H1 (cell line): ENCODE data around the gene PDXDC1. TPM values are rescaled to one million over a fixed set of nuclear protein-coding genes. Genes with fewer than 3 reads are reported as not detected.
"Not testable (repeated sequence)": the region's sequence is repeated elsewhere in the genome, so short reads cannot be mapped to it uniquely, and the experiment has no call there.

ENCODE experiments used
- CTCF ChIA-PET: fragments of 300-600 bp; sonication (Branson Sonifier 250); formaldehyde crosslinking; loops from one replicate; lab custom pipeline; 2021; ENCODE audit not compliant: partially characterized antibody; lab: Charles Lee
- POLR2A ChIA-PET: fragments of 300-600 bp; sonication (Branson Sonifier 250); formaldehyde crosslinking; loops from one replicate; lab custom pipeline; 2021; ENCODE audit warnings: inconsistent platforms; ENCODE audit not compliant: partially characterized antibody; lab: Charles Lee
- DNase-seq, 2 experiments: peaks; one replicate each; pipeline versions ENCODE4 v3.0.0 to v3.0.0-alpha.2; 2010 to 2022; ENCODE audit warnings: low spot score in 2 of 2, low read depth in 1 of 2, mixed read lengths in 1 of 2
- FAIRE-seq: peaks from 2 replicates; lab custom pipeline; 2011; peaks lifted over from hg19 to GRCh38; lab: Jason Lieb, UNC
- H2AFZ ChIP-seq: 2 replicates; pipeline ENCODE4 v1.8.1; 2012; ENCODE audit warnings: low read length, inconsistent platforms
- H2AK5ac ChIP-seq: 2 replicates; pipeline ENCODE4 v1.6.1; 2013; ENCODE audit warnings: low read depth, low read length
- H2BK120ac ChIP-seq: replicated peaks from 2 replicates; pipeline ENCODE3; 2013; ENCODE audit warnings: low read depth, low read length, inconsistent platforms
- H2BK12ac ChIP-seq: 2 replicates; pipeline ENCODE4 v1.6.1; 2013; ENCODE audit warnings: low read depth, low read length
- H2BK15ac ChIP-seq: 2 replicates; pipeline ENCODE4 v1.6.1; 2013; ENCODE audit warnings: low read length
- H2BK20ac ChIP-seq: 2 replicates; pipeline ENCODE4 v1.6.1; 2013; ENCODE audit warnings: low read length
- H2BK5ac ChIP-seq: 2 replicates; pipeline ENCODE4 v1.6.1; 2013; ENCODE audit warnings: low read depth, low read length
- H3K14ac ChIP-seq: 2 replicates; pipeline ENCODE4 v1.6.1; 2013; ENCODE audit warnings: inconsistent platforms; ENCODE audit not compliant: insufficient read length
- H3K18ac ChIP-seq: 2 replicates; pipeline ENCODE4 v1.6.1; 2013; ENCODE audit warnings: low read length; ENCODE audit errors: extremely low read depth
- H3K23ac ChIP-seq: 2 replicates; pipeline ENCODE4 v1.6.1; 2013; ENCODE audit warnings: inconsistent platforms; ENCODE audit not compliant: insufficient read length
- H3K23me2 ChIP-seq: 2 replicates; pipeline ENCODE4 v1.6.1; 2013; ENCODE audit warnings: low read depth, low read length
- H3K27ac ChIP-seq: 2 replicates; pipeline ENCODE4 v1.6.1; 2011; ENCODE audit warnings: low read depth, low read length, inconsistent platforms
- H3K27me3 ChIP-seq, 4 experiments: replicated peaks in 1 of 4; 1 replicate in 1 of 4; 2 replicates in 3 of 4; pipeline versions ENCODE4 v1.6.1 to v1.8.1; 2011 to 2013; ENCODE audit warnings: low read length in 3 of 4, mild to moderate bottlenecking in 3 of 4, inconsistent platforms in 2 of 4, mixed read lengths in 2 of 4, moderate library complexity in 1 of 4; ENCODE audit not compliant: control insufficient read depth in 3 of 4, insufficient read depth in 3 of 4; ENCODE audit errors: extremely low read depth in 1 of 4
- H3K36me3 ChIP-seq, 4 experiments: 2 replicates each; pipeline versions ENCODE4 v1.6.1 to v1.8.1; 2011 to 2013; ENCODE audit warnings: mild to moderate bottlenecking in 4 of 4, low read length in 3 of 4, moderate library complexity in 2 of 4, control low read depth in 1 of 4, inconsistent platforms in 1 of 4; ENCODE audit not compliant: insufficient read depth in 4 of 4, control insufficient read depth in 2 of 4
- H3K4ac ChIP-seq: replicated peaks from 2 replicates; pipeline ENCODE3; 2013; ENCODE audit warnings: low read length, low read depth, mixed read lengths, inconsistent platforms; ENCODE audit not compliant: insufficient read length
- H3K4me1 ChIP-seq, 4 experiments: replicated peaks in 1 of 4; 1 replicate in 1 of 4; 2 replicates in 3 of 4; pipeline versions ENCODE4 v1.6.1 to v1.8.1; 2011 to 2013; ENCODE audit warnings: low read length in 3 of 4, inconsistent platforms in 2 of 4, mixed read lengths in 1 of 4; ENCODE audit not compliant: insufficient read depth in 4 of 4, control insufficient read depth in 3 of 4
- H3K4me2 ChIP-seq, 2 experiments: 2 replicates each; pipeline versions ENCODE4 v1.6.1 to v1.8.1; 2011 to 2013; ENCODE audit warnings: low read depth in 2 of 2, low read length in 2 of 2, control low read depth in 1 of 2, inconsistent platforms in 1 of 2, mild to moderate bottlenecking in 1 of 2; ENCODE audit not compliant: insufficient read depth in 1 of 2
- H3K4me3 ChIP-seq, 4 experiments: fragments of 200-600, 300-600 bp in 1 of 4; sonication (generic), shearing (Covaris generic), sonication (Bioruptor Twin) in 1 of 4; 2 replicates each; pipeline versions ENCODE4 v1.5.1 to v1.8.1; 2011 to 2016; ENCODE audit warnings: low read length in 4 of 4, low read depth in 3 of 4, control low read depth in 2 of 4, inconsistent platforms in 2 of 4, mild to moderate bottlenecking in 2 of 4, mixed read lengths in 1 of 4, moderate library complexity in 1 of 4; ENCODE audit not compliant: insufficient read depth in 2 of 4; ENCODE audit errors: extremely low read depth in 1 of 4
- H3K56ac ChIP-seq: replicated peaks from 2 replicates; pipeline ENCODE3; 2013; ENCODE audit warnings: low read depth, mild to moderate bottlenecking, mixed read lengths, low read length, inconsistent platforms; ENCODE audit not compliant: insufficient read length
- H3K79me1 ChIP-seq: 2 replicates; pipeline ENCODE4 v1.6.1; 2013; ENCODE audit warnings: low read depth, low read length, control low read depth
- H3K79me2 ChIP-seq, 2 experiments: 2 replicates each; pipeline versions ENCODE4 v1.6.1 to v1.8.1; 2012 to 2013; ENCODE audit warnings: low read length in 2 of 2, mild to moderate bottlenecking in 2 of 2, inconsistent platforms in 1 of 2; ENCODE audit not compliant: insufficient read depth in 2 of 2, control insufficient read depth in 1 of 2
- H3K9ac ChIP-seq, 4 experiments: replicated peaks in 1 of 4; 1 replicate in 1 of 4; 2 replicates in 3 of 4; pipeline versions ENCODE4 v1.6.1 to v1.8.1; 2011 to 2013; ENCODE audit warnings: low read depth in 3 of 4, low read length in 3 of 4, control low read depth in 2 of 4, mild to moderate bottlenecking in 2 of 4, moderate library complexity in 2 of 4, inconsistent platforms in 1 of 4; ENCODE audit errors: extremely low read depth in 1 of 4
- H3K9me3 ChIP-seq, 2 experiments: 2 replicates each; pipeline versions ENCODE4 v1.6.1 to v1.8.1; 2012 to 2013; ENCODE audit warnings: mild to moderate bottlenecking in 2 of 2, moderate library complexity in 2 of 2, control low read depth in 1 of 2, inconsistent platforms in 1 of 2, low read depth in 1 of 2, low read length in 1 of 2, mixed read lengths in 1 of 2; ENCODE audit not compliant: insufficient read depth in 2 of 2
- H4K20me1 ChIP-seq, 2 experiments: replicated peaks in 1 of 2; 2 replicates each; pipeline versions ENCODE3 to v1.8.1; 2011 to 2013; ENCODE audit warnings: inconsistent platforms in 2 of 2, low read length in 2 of 2, mild to moderate bottlenecking in 1 of 2; ENCODE audit not compliant: insufficient read depth in 2 of 2, control insufficient read depth in 1 of 2
- H4K5ac ChIP-seq: 2 replicates; pipeline ENCODE4 v1.6.1; 2013; ENCODE audit warnings: low read length, low read depth, mixed read lengths, inconsistent platforms; ENCODE audit not compliant: insufficient read length
- H4K8ac ChIP-seq: 2 replicates; pipeline ENCODE4 v1.8.0; 2013; ENCODE audit warnings: mild to moderate bottlenecking, moderate library complexity, low read length, inconsistent platforms; ENCODE audit not compliant: insufficient read depth; ENCODE audit errors: extremely low read depth
- H4K91ac ChIP-seq: replicated peaks from 2 replicates; pipeline ENCODE3; 2013; ENCODE audit warnings: low read length, mixed read lengths, inconsistent platforms; ENCODE audit not compliant: insufficient read length
- WGBS, 2 experiments: shearing (Covaris generic) in 1 of 2; methylation state at CpG; one replicate each; pipeline versions ENCODE4 v1.1.6 to v1.1.7; 2013 to 2015; ENCODE audit warnings: low lambda C conversion rate in 2 of 2, mixed read lengths in 2 of 2, inconsistent platforms in 1 of 2, low coverage in 1 of 2, missing lambda C conversion rate in 1 of 2; ENCODE audit not compliant: insufficient replicate concordance in 2 of 2, insufficient coverage in 1 of 2, insufficient read length in 1 of 2; ENCODE audit errors: extremely low coverage in 1 of 2, missing lambda C conversion rate in 1 of 2; 5-methylcytosine and 5-hydroxymethylcytosine counted together
- polyA plus RNA-seq, 7 experiments: library from polyadenylated mRNA; depleted of rRNA in 3 of 7; stranded (reverse) in 5 of 7; unstranded in 2 of 7; fragments of >200 nt in 5 of 7; fragments of 200-250 nt in 2 of 7; gene quantifications; 1 replicate in 5 of 7; 2 replicates in 1 of 7; 4 replicates in 1 of 7; pipeline versions ENCODE4 v1.2.1 to v1.2.3, GENCODE V29; 2011 to 2013; ENCODE audit warnings: missing spikeins in 2 of 7, mixed read lengths in 2 of 7
- total RNA-seq: library from RNA; stranded (reverse); fragmentation: NEBNext Ultra II Directional; extraction: Animal tissue kit (Norgen Biotek cat#: 25700); gene quantifications from 2 replicates; pipeline ENCODE4 v1.2.1, GENCODE V29; 2021

PDXDC1 gene
- total and polyA plus RNA-seq, 2 of the 8 experiments (the other 6 are each of a cell fraction or from before 2014, with no cell fraction given) = 56.6 to 118 TPM

DNA sequence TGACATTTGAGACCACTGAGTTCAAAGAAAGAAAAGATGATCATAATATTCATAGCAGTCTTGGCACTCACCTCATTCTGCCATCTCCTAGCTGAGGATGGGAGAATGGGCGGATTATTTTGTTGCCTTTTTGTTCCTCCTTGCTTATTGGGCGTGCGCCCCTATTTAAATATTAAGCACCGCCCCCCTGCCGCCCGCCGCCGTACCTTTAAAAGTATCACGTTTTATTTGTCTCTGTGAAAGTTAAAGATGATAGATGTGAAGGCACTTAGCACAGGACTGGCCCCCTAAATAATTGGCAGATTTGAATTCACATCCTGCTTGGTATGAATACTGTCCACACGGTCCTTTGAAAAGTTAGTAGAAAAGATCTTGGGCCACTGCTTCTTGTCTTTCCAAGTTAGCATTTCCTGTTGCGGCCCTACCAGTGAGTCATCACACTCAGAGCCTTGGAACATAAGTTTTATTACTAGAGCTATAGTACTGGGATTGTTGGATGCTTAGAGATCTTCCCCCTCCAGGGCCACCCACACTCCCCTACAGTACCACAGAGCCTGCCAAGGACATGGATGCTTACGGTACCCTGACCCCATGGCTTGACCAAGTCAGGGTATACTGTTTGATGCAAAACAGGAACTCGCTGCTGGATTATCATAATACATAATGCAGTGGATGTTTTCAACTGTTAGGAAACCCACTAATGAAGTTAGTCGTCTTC is 50.6 kb downstream of the PDXDC1 start:
- H2BK15ac ChIP-seq, H2BK120ac ChIP-seq, H3K79me2 ChIP-seq, H2AFZ ChIP-seq, DNase-seq, H4K20me1 ChIP-seq, H2BK5ac ChIP-seq, H3K14ac ChIP-seq, H3K23ac ChIP-seq, H2BK20ac ChIP-seq, H3K79me1 ChIP-seq, FAIRE-seq, H2BK12ac ChIP-seq, H4K91ac ChIP-seq, H3K9me3 ChIP-seq, H3K27me3 ChIP-seq, H3K56ac ChIP-seq, H3K4me1 ChIP-seq, H3K4me2 ChIP-seq, H4K8ac ChIP-seq, H3K9ac ChIP-seq, H4K5ac ChIP-seq, H3K4ac ChIP-seq, H3K4me3 ChIP-seq, POLR2A ChIA-PET, H3K23me2 ChIP-seq, H2AK5ac ChIP-seq, H3K27ac ChIP-seq: not testable (repeated sequence)
- Histone ChIP-seq H3K18ac (peak overlapping the region; percentile 44; the same call in 1 of the 2 replicates), H3K36me3 (peaks cover 0 to 17% (median 7%) of the 10 kb centered on the region in 4 experiments; a peak in 5 of 8 replicates)
- WGBS, 2 experiments = 87% methylated on average over 14 of the region's 14 CpGs; no CpG with 5 or more reads in 1 of the 2 experiments
- CTCF ChIA-PET = interaction anchor here (0.8 kb wide), 1 partner anchor 10 kb away, joined by 3 read pairs; no protein-coding TSS in a partner anchor

DNA sequence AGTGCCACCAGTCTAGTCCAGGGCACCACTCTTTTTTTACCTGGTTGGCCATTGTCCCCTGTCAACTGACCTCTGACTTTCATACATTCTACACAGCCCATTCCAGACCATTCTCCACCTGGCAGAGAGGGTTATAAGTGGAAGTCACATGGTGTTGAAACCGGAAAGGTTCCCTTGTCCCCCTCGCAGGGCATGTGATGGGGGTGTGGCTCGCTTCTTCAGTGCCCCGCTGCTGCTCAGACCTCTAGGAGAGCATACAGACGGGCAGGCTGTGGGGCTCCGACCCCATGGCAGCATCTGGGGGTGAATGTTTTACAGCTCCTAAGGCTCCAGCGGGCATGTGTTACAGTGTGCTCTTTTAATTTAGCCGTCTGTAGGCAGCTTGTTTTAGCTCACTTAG is 52.2 kb downstream of the PDXDC1 start:
- H2BK15ac ChIP-seq, POLR2A ChIA-PET, H3K4ac ChIP-seq, H2AK5ac ChIP-seq, H2BK120ac ChIP-seq, H3K79me2 ChIP-seq, H3K9ac ChIP-seq, CTCF ChIA-PET, H3K9me3 ChIP-seq, H2BK5ac ChIP-seq, H4K20me1 ChIP-seq, H3K27ac ChIP-seq, H3K79me1 ChIP-seq, H3K18ac ChIP-seq, H4K8ac ChIP-seq, DNase-seq, H2BK12ac ChIP-seq, H4K5ac ChIP-seq, H4K91ac ChIP-seq, FAIRE-seq, H3K4me1 ChIP-seq, H2AFZ ChIP-seq, H3K14ac ChIP-seq, H3K56ac ChIP-seq, H2BK20ac ChIP-seq, H3K27me3 ChIP-seq, H3K23me2 ChIP-seq, H3K4me3 ChIP-seq, H3K4me2 ChIP-seq, H3K23ac ChIP-seq: not testable (repeated sequence)
- 89% methylated on average over 6 of the region's 8 CpGs; no CpG with 5 or more reads in 1 of the 2 experiments for WGBS, 2 experiments
- H3K36me3 ChIP-seq = peaks cover 0 to 20% (median 14%) of the 10 kb centered on the region in 4 experiments; a peak in 5 of 8 replicates
